GM12874 (cell line): ENCODE measurements around the gene CD8B2.

Experiments
- TF ChIP-seq, protein P1 (sequence below): IDR thresholded peaks from 2 replicates; pipeline ENCODE4 v1.5.1; 2011; ENCODE audit warnings: low read depth, mild to moderate bottlenecking, control low read depth, low read length, moderate library complexity; ENCODE audit not compliant: insufficient read depth

Gene CD8B2

DNA sequence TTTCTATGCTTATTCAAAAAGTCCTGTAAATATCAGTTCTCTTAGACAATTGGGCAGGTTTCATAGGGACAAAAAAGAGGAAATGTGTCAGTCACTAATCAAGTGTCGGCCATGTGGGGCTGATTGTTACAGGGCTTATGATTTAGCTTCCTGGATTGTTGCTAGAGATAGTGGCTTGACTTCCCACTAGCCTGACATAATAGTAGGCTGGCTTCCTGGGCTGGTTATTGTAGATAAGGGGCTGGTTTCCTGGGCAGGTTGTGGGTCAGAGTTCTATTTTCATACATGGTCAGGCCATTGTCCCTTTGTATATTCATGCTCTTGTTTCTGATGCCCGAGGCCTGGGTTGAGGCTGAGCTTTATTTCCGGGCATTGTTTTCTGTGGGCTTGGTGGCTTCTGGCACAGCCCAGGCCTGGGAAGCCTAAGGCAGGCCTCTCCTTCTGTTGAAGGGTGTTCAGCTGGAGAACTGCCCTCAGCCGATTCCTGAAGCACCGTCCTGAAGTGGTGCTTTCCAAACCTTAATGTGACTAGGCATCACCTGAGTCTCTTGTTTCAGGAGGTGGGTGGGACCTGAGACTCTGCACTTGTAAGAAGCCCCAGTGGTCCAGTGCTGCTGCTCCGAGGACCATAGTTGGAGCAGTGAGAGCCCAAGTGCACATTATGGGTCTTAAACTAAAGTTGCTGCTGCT, 37.0 kb downstream of the CD8B2 start:
- TF ChIP-seq, protein P1, sequence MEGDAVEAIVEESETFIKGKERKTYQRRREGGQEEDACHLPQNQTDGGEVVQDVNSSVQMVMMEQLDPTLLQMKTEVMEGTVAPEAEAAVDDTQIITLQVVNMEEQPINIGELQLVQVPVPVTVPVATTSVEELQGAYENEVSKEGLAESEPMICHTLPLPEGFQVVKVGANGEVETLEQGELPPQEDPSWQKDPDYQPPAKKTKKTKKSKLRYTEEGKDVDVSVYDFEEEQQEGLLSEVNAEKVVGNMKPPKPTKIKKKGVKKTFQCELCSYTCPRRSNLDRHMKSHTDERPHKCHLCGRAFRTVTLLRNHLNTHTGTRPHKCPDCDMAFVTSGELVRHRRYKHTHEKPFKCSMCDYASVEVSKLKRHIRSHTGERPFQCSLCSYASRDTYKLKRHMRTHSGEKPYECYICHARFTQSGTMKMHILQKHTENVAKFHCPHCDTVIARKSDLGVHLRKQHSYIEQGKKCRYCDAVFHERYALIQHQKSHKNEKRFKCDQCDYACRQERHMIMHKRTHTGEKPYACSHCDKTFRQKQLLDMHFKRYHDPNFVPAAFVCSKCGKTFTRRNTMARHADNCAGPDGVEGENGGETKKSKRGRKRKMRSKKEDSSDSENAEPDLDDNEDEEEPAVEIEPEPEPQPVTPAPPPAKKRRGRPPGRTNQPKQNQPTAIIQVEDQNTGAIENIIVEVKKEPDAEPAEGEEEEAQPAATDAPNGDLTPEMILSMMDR = no peak

DNA sequence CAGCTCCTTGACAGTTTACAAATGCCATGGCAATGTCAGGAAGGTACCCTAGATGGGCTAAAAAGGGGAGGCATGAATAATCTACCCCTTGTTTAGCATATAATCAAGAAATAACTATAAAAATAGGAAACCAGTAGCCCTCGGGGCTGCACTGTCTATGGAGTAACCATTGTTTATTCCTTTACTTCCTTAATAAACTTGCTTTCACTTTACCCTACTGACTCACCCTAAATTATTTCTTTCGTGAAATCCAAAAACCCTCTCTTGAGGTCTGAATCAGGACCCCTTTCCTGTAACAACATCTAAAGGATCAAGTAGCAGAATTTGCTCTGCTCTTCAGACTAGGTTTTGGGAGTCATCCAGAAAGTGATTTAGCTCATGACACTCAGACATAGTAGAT, 43.7 kb downstream of the CD8B2 start:
- TF ChIP-seq, protein P1 = no peak

DNA sequence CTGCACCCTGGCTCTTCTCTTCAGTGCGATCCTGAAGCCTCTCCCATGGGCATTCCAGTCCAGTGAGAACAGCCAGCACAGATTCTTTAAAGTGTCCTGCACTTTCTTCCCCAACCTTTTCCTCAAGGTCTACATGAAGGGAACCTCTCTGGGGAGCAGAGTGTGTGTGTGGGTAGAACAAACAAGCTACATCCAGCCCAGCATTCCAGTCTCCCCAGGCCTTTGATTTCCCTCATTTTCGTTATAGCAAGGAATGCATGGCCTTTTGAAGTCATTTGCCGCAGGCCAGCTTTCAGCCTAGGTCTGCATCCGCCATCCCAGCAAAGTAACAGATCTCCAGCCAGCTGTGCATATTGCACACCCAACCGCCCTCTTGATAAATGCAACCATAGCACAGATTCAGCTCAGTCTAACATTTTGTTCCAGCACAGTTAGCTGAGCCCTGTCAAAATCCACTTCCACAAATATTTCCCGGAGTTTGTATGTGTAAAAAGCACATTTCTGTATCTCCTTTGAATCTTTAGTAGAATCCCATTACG, 44.6 kb downstream of the CD8B2 start:
- TF ChIP-seq, protein P1 = no peak

DNA sequence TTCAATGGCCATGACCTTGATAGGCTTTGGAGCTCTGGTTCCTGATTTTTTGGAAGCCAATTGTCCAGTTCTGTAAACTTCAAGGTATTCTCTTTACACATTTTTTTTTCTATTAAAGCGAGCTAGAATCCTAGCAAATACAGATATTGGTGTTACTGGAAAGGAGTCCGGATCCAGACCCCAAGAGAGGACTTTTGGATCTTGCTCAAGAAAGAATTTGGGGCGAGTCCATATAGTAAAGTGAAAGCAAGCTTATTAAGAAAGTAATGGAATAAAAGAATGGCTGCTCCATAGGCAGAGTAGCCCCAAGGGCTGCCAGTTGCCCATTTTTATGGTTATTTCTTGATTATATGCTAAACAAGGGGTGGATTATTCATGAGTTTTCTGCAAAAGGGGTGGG, 45.1 kb downstream of the CD8B2 start:
- TF ChIP-seq, protein P1 = no peak

DNA sequence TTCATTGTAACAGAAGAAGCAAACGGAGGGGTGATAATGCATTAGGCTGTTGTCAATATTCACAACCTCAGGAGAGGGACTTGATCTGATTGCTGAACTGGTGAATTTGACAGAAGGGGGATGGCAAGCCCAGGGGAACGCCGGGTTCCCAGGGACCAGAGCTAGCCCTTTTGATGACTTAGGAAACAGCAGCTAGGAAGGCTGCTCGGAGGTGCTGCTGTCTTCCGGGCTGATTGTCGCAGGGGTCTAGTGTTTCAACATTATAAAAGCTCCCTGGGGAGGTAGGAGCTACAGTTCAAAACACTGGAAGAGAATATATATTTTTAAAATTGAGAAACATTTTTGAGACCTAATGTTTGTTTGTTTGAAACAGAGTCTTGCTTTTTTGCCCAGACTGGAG, 47.3 kb downstream of the CD8B2 start:
- TF ChIP-seq, protein P1 = no peak

DNA sequence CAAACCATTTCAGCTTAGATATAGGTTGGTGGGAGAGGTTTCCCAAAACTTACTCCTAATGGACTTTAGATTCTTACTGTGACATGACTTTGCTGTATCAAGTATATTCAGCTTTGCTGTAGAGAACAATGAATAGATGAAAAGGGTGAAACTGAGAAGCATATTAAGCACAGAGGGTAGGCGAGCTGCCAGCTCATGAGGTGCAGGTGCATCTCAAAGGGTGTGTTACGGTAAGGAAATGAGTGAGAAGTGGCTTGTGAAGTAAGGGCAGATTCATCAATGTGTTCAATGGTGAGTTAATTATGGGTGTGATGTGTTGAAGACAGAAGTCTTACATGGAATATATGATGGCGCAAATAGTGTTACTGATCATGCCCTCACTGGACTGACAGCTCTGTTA, 49.3 kb downstream of the CD8B2 start:
- TF ChIP-seq, protein P1 = no peak

DNA sequence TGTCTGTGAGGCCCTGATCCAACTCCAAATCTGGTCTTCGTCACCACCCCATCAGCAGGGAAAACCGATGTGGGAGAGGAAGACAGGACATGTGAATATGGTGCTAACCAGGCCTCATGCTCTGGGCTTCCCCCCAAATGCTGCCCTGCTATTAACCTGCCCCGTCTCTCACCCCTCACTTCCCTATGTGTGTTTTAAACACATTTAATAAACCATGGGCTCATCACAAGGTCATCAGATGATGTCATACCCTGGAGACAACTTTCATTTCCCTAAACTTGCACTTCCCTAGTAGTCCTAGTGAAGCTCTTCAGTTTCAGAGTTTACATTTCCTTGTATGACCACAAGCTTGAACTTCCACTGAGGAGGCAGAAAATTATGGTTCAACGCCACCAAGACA, 49.9 kb downstream of the CD8B2 start:
- TF ChIP-seq, protein P1 = no peak

DNA sequence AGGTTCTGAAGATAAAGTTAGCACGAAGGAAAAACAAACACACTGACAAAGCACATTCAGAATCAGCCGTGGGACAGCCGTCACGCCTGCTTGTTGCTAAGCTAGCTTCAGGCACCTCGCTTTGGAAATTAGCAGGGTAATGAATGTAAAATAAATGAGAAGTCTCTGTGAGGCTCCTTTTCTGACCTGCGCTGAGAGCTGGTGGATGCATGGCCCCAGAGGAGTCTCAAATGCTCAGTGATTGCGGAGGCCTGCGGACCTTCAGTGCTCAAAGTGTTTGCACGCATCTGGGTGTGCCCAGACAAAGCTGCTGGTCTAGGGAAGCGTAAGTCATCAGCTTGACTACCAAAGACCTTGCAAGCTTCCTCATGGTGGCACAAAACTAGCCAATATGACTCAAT, 50.6 kb downstream of the CD8B2 start:
- TF ChIP-seq, protein P1 = no peak
